ENCODE measurements around the gene MEN1. TPM values are rescaled to one million over a fixed set of nuclear protein-coding genes. Genes with fewer than 3 reads are reported as not detected.

The MEN1 gene
- total RNA-seq, 1 donor from 2014 or later = 29.2 TPM

DNA sequence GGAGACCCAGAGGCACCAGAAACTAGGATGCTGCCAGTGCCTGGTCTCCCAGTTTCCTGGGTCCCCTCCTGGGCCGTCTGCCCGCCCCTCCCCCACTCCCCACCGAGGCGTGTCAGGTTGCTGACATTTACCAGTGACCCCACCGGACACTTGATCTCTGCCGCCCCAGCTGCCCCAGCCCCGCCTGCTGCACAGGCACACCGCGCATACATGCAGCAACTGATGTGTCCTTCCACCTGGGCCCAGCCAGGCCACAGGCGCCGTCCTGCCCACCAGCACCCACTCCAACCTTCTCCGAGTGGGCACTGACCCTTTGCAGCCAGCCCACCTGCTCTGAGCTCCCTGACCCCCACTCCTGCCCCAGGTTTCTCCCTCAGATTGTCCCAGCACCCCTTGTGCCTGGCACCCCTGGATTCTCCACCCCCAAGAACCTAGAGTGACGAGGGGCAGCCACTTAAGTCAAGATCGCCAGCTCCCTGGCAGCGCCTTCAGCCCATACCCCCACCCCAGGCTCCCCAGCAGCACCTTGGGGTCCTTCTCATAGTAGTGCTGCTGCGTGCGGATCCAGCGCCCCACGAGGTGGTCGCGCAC lies 51.1 kb downstream of the MEN1 start:
- DNase-seq (ENCODE audit: extremely low spot score, unreplicated experiment) = no peak
- Mint-ChIP-seq H3K4me1 (ENCODE audit: unreplicated experiment) (peaks cover 42% of the 10 kb centered on the region), H3K4me3 (ENCODE audit: unreplicated experiment) (no peak overlapping the region), H3K27me3 (ENCODE audit: unreplicated experiment) (no peaks in the 10 kb centered on the region), H3K36me3 (ENCODE audit: unreplicated experiment) (peaks cover 13% of the 10 kb centered on the region), H3K9me3 (ENCODE audit: unreplicated experiment) (no peaks in the 10 kb centered on the region), H3K27ac (ENCODE audit: unreplicated experiment) (peak overlapping the region; percentile 62)
- TF ChIP-seq, protein P1, sequence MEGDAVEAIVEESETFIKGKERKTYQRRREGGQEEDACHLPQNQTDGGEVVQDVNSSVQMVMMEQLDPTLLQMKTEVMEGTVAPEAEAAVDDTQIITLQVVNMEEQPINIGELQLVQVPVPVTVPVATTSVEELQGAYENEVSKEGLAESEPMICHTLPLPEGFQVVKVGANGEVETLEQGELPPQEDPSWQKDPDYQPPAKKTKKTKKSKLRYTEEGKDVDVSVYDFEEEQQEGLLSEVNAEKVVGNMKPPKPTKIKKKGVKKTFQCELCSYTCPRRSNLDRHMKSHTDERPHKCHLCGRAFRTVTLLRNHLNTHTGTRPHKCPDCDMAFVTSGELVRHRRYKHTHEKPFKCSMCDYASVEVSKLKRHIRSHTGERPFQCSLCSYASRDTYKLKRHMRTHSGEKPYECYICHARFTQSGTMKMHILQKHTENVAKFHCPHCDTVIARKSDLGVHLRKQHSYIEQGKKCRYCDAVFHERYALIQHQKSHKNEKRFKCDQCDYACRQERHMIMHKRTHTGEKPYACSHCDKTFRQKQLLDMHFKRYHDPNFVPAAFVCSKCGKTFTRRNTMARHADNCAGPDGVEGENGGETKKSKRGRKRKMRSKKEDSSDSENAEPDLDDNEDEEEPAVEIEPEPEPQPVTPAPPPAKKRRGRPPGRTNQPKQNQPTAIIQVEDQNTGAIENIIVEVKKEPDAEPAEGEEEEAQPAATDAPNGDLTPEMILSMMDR (IDR thresholded peaks at IDR 0.05) = no peak

DNA sequence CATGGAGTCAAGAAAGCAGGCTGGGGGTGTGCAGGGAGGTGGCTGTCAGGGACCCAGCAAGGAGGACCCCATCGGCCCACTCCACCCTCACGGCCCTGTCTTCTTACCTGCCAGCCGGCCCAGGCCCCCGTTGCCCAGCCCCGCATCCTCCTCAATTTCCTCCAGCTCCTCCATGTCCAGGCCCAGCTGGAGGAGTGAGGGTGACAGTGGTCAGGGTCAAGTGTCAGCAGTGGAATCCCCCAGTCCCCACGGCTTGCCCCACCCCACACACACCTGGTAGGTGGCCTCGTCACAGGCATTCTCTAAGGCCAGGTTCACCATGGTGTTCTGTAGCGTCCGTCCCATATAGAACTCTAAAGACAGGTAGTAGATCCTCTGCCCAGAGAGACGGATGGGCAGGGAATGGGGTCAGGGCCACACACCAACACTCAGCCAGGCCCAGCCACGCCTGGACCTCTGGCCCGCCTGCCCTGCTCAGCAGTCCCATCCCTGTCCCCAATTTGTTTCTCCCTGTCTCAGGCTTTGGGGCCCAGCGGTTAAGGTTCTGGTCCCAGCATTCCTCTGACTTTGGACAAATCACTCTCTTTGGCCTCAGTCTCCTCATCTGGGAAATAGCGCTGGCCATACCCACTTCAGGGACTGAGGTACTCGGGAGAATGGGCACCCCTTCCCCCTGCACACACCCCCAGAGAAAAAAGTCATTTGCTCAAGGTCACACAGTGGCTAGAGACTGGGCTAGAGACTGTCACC lies 51.8 kb downstream of the MEN1 start:
- peaks cover 11% of the 10 kb centered on the region for H3K36me3 Mint-ChIP-seq (ENCODE audit: unreplicated experiment)
- TF ChIP-seq, protein P1 (IDR thresholded peaks at IDR 0.05) = no peak
- DNase-seq (ENCODE audit: extremely low spot score, unreplicated experiment) = no peak

DNA sequence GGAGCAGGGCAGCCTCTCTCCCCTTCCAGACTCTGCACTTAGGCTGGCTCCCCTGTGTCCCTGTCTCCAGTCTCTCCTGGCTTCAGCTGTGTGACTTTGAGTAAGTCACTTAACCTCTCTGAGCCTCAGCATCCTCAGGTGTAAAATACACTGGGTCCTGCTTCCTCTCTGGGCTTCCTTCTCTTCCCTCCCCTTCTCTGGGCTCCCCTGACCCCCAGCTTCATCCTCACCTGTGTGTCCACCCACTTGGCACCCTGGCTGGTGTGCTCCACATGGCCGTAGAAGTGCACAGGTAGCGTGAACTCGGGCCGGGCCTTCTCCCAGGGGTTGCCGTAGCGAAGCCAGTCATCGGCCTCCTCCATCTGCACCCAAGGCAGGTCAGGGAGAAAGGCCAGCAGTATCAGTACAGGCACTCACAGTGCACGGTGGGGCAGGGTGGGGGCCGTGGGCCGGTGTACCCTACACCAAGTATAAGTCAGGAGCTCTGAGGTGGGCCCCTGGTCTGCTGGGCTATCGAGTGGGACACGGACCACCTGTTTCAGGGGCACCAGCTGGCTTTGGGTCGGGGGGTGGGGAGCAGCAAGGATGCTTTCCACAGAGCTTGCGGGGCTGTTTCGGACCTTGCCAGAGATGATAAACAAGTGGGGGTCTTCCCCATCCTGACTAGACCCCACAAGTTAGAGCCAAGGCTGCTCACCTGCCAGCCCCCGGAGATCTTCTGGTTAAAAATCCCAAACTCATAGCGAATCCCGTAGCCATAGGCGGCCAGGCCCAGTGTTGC lies 52.6 kb downstream of the MEN1 start:
- H3K4me1 Mint-ChIP-seq (ENCODE audit: unreplicated experiment) = peaks cover 30% of the 10 kb centered on the region
- H3K4me3 Mint-ChIP-seq (ENCODE audit: unreplicated experiment) = no peak overlapping the region
- H3K27ac Mint-ChIP-seq (ENCODE audit: unreplicated experiment) = no peak overlapping the region
- DNase-seq (ENCODE audit: extremely low spot score, unreplicated experiment) = no peak
- TF ChIP-seq, protein P1 (IDR thresholded peaks at IDR 0.05) = no peak
- H3K9me3 Mint-ChIP-seq (ENCODE audit: unreplicated experiment) = no peaks in the 10 kb centered on the region
- H3K36me3 Mint-ChIP-seq (ENCODE audit: unreplicated experiment) = peaks cover 7% of the 10 kb centered on the region
- H3K27me3 Mint-ChIP-seq (ENCODE audit: unreplicated experiment) = no peaks in the 10 kb centered on the region

More for the DNA sequence above, 51.8 kb downstream of the MEN1 start:
- Mint-ChIP-seq H3K4me3 (ENCODE audit: unreplicated experiment) (no peak overlapping the region), H3K4me1 (ENCODE audit: unreplicated experiment) (peaks cover 36% of the 10 kb centered on the region), H3K9me3 (ENCODE audit: unreplicated experiment) (no peaks in the 10 kb centered on the region), H3K27me3 (ENCODE audit: unreplicated experiment) (no peaks in the 10 kb centered on the region), H3K27ac (ENCODE audit: unreplicated experiment) (no peak overlapping the region)

DNA sequence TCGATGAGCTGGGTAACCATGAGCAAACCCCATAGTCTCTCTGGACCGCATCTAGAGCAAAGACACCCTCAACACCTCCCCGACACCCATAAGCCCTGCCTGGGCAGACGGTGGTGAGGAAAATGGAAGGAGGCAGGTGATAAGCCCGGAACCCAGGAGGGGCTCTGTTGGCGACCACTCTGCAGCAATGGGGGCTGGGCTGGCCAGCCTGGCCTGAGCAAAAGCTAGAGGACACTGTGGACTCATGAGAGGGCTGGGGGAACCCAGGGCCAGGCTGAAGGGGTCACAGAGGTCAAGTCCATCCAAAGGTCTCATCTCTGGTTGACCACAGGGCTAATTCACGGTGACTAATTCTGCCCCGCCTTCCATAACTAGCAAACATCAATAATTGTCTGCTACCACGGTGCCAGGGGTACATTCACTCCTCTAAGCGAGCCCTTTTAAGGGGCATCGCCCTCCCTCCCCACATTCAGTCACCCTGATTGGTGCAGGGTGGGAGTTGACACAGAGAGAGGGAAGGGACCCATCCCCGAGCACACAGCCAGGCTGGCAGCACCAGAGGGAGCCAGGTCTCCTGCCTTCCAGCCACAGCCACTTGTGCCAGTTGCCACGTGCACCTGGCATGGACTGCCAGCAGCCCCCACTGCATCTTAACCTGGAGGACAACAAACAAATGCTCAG lies 54.5 kb downstream of the MEN1 start:
- TF ChIP-seq, protein P1 (IDR thresholded peaks at IDR 0.05) = no peak
- no peak overlapping the region for H3K4me3 Mint-ChIP-seq (ENCODE audit: unreplicated experiment)
- DNase-seq (ENCODE audit: extremely low spot score, unreplicated experiment) = no peak
- no peak overlapping the region for H3K27ac Mint-ChIP-seq (ENCODE audit: unreplicated experiment)
- no peaks in the 10 kb centered on the region for H3K27me3 Mint-ChIP-seq (ENCODE audit: unreplicated experiment)
- peaks cover 18% of the 10 kb centered on the region for H3K4me1 Mint-ChIP-seq (ENCODE audit: unreplicated experiment)
- H3K9me3 Mint-ChIP-seq (ENCODE audit: unreplicated experiment) = no peaks in the 10 kb centered on the region
- no peaks in the 10 kb centered on the region for H3K36me3 Mint-ChIP-seq (ENCODE audit: unreplicated experiment)

All from osteocyte (in vitro differentiated cells).